ENCODE results near the gene PRICKLE2.

GRCh38 chr3:64104691-64105111 lies 120.6 kb downstream of the PRICKLE2 start:
- TF ChIP-seq CTCF (IDR thresholded peaks at IDR 0.05), result no peak
- TF ChIP-seq POLR2A (IDR thresholded peaks at IDR 0.05), result no peak

All from body of pancreas (tissue), 4 donors.